K562 (cell line): ENCODE measurements around the gene IMMP2L. TPM values are rescaled to one million over a fixed set of nuclear protein-coding genes. Genes with fewer than 3 reads are reported as not detected.

Source experiments
- ATAC-seq: fragments of 200-7000 bp; cut with Tn5 transposase; 3 replicates; pipeline ENCODE4 v1.9.1; 2020; ENCODE audit warnings: moderate library complexity
- BruUV-seq: library from RNA; stranded (reverse); fragments of 400-500 nt; replicated peaks from 2 replicates; lab custom pipeline; 2021; lab: Mats Ljungman, UMichigan
- CTCF ChIA-PET: fragments of 300-600 bp; formaldehyde crosslinking; extraction: SDS; loops from one replicate; lab custom pipeline; 2021; ENCODE audit warnings: low intra/inter-chr PET ratio; lab: Yijun Ruan, JAX
- POLR2A ChIA-PET: fragments of 300-600, 350-650 bp; sonication (Branson Sonifier 250); formaldehyde crosslinking; extraction: SDS; loops from one replicate; lab custom pipeline; 2021; ENCODE audit warnings: antibody characterized with exemption, inconsistent platforms; lab: Yijun Ruan, JAX
- DNase-seq, 4 experiments: peaks; one replicate each; pipeline versions ENCODE4 v3.0.0 to v3.0.0-alpha.2; 2011 to 2018; ENCODE audit warnings: low spot score in 3 of 4, mixed read lengths in 3 of 4; ENCODE audit errors: extremely low read depth in 1 of 4
- FAIRE-seq: peaks from 2 replicates; lab custom pipeline; 2011; peaks lifted over from hg19 to GRCh38; lab: Jason Lieb, UNC
- H2AFZ ChIP-seq: 2 replicates; pipeline ENCODE4 v1.6.0; 2011; ENCODE audit warnings: low read depth, low read length, control low read depth, inconsistent platforms
- H3K27ac ChIP-seq: fragments of 200-600 bp; 3 replicates; pipeline ENCODE4 v1.8.0; 2011; ENCODE audit warnings: low read depth, mild to moderate bottlenecking, control low read depth, inconsistent platforms, low read length, moderate library complexity, mixed read lengths; ENCODE audit errors: extremely low read depth
- H3K27me3 ChIP-seq, 2 experiments: fragments of 300-600 bp in 1 of 2; 2 replicates in 1 of 2; 3 replicates in 1 of 2; pipeline versions ENCODE4 v1.6.0 to v1.8.0; 2011; ENCODE audit warnings: inconsistent platforms in 2 of 2, low read length in 2 of 2, mild to moderate bottlenecking in 1 of 2, mixed read lengths in 1 of 2, moderate library complexity in 1 of 2; ENCODE audit not compliant: control insufficient read depth in 2 of 2, insufficient read depth in 2 of 2
- H3K36me3 ChIP-seq: fragments of 300-600 bp; 3 replicates; pipeline ENCODE4 v1.8.0; 2011; ENCODE audit warnings: mild to moderate bottlenecking, low read length, inconsistent platforms; ENCODE audit not compliant: control insufficient read depth, insufficient read depth
- H3K4me1 ChIP-seq, 2 experiments: fragments of 200-600 bp in 1 of 2; replicated peaks in 1 of 2; 2 replicates in 1 of 2; 3 replicates in 1 of 2; pipeline versions ENCODE4 v1.5.1 to v1.8.0; 2011; ENCODE audit warnings: inconsistent platforms in 2 of 2, low read length in 2 of 2, mild to moderate bottlenecking in 1 of 2, mixed read lengths in 1 of 2, moderate library complexity in 1 of 2; ENCODE audit not compliant: control insufficient read depth in 2 of 2, insufficient read depth in 2 of 2
- H3K4me2 ChIP-seq: 2 replicates; pipeline ENCODE4 v1.6.1; 2011; ENCODE audit warnings: low read length, control low read depth, inconsistent platforms, mixed read lengths; ENCODE audit not compliant: insufficient read depth
- H3K4me3 ChIP-seq: fragments of 200-600 bp; sonication (generic), shearing (Covaris generic); 2 replicates; pipeline ENCODE4 v1.5.1; 2016; ENCODE audit warnings: control low read depth, inconsistent platforms
- H3K79me2 ChIP-seq: fragments of 200-600 bp; 3 replicates; pipeline ENCODE4 v1.8.0; 2011; ENCODE audit warnings: low read length, inconsistent platforms; ENCODE audit not compliant: control insufficient read depth, insufficient read depth
- H3K9ac ChIP-seq, 2 experiments: 2 replicates each; pipeline versions ENCODE4 v1.6.0 to v1.6.1; 2011; ENCODE audit warnings: low read depth in 2 of 2, low read length in 2 of 2, control low read depth in 1 of 2, inconsistent platforms in 1 of 2, mild to moderate bottlenecking in 1 of 2, mixed read lengths in 1 of 2; ENCODE audit not compliant: insufficient read depth in 1 of 2
- H3K9me1 ChIP-seq: one replicate; pipeline ENCODE4 v1.6.0; 2011; ENCODE audit warnings: inconsistent platforms, mild to moderate bottlenecking, low read length, moderate library complexity; ENCODE audit not compliant: control insufficient read depth, insufficient read depth
- H3K9me3 ChIP-seq: replicated peaks from 2 replicates; pipeline ENCODE4 v1.5.1; 2011; ENCODE audit warnings: low read depth, low read length, inconsistent platforms; ENCODE audit not compliant: control insufficient read depth, insufficient read depth
- H4K20me1 ChIP-seq: replicated peaks from 2 replicates; pipeline ENCODE4 v1.6.1; 2011; ENCODE audit warnings: low read length, inconsistent platforms, mixed read lengths; ENCODE audit not compliant: control insufficient read depth, insufficient read depth
- KLF16 ChIP-seq: IDR thresholded peaks from 2 replicates; pipeline ENCODE4 v1.6.1; 2016; ENCODE audit warnings: antibody characterized with exemption
- SRSF1 ChIP-seq: fragments of 200-400 bp; formaldehyde crosslinking; IDR thresholded peaks from 2 replicates; pipeline ENCODE4 v1.6.1; 2017; ENCODE audit warnings: mild to moderate bottlenecking, low read depth, low read length, moderate library complexity
- WGBS: fragments of 100-300 bp; shearing (Covaris generic); methylation state at CpG from one replicate; pipeline ENCODE4 v1.1.6; 2016; ENCODE audit warnings: low coverage, mixed read lengths; ENCODE audit not compliant: insufficient coverage; ENCODE audit errors: missing lambda C conversion rate; 5-methylcytosine and 5-hydroxymethylcytosine counted together
- in situ Hi-C: fragments of 300-500 bp; cut with MboI; formaldehyde crosslinking; loops from 4 replicates; pipeline ENCODE4 v1.15.0; 2018; ENCODE audit warnings: inconsistent platforms, mixed read lengths
- intact Hi-C: fragments of 100-400 bp; cut with micrococcal nuclease; formaldehyde crosslinking; loops from 2 replicates; pipeline ENCODE4 v1.14.2; 2022
- polyA plus RNA-seq, 8 experiments: library from polyadenylated mRNA; depleted of rRNA in 4 of 8; stranded (reverse) in 5 of 8; unstranded in 3 of 8; fragments of >200 nt; fragmentation: Nextera tagmentation in 2 of 8; fragmentation: Illumina TruSeq in 1 of 8; extraction: Ambion mirVana in 2 of 8; extraction: Trizol in 1 of 8; gene quantifications; 2 replicates each; pipeline versions ENCODE4 v1.2.1 to v1.2.3, GENCODE V29; 2011 to 2014; ENCODE audit warnings: inconsistent platforms in 1 of 8, missing spikeins in 1 of 8
- total RNA-seq, 7 experiments: library from RNA; depleted of rRNA in 6 of 7; stranded (reverse); fragments of >200 nt in 6 of 7; fragmentation: Illumina TruSeq in 2 of 7; extraction: Trizol in 2 of 7; gene quantifications; 2 replicates each; pipeline versions ENCODE4 v1.2.1 to v1.2.3, GENCODE V29; 2011 to 2021; ENCODE audit warnings: low replicate concordance in 1 of 7
- TF ChIP-seq, protein P1 (sequence below): fragments of 150-350 bp; conservative IDR thresholded peaks from 2 replicates; pipeline ENCODE4 v1.6.1; 2014; ENCODE audit warnings: low read length

IMMP2L gene
- total and polyA plus RNA-seq, 9 of the 15 experiments (the other 6 are each of a cell fraction or from before 2014, with no cell fraction given) = 29.7 to 116 (median 53.0) TPM

GRCh38 chr7:111098926-111099250 is 463.4 kb downstream of the IMMP2L start:
- FAIRE-seq = no peak
- POLR2A ChIA-PET = interaction anchor here (0.6 kb wide), 1 partner anchor 412 kb away, joined by 3 read pairs; no protein-coding TSS in a partner anchor
- no peak overlapping the region for H3K4me3 ChIP-seq
- no peaks in the 10 kb centered on the region for H3K79me2 ChIP-seq
- ATAC-seq = no peak
- 10% methylated on average over 1 of the region's 1 CpG for WGBS
- no TSS peak for BruUV-seq
- no peak overlapping the region for H3K27ac ChIP-seq
- intact Hi-C loops = no loop called here
- no peaks in the 10 kb centered on the region for H3K9me3 ChIP-seq
- no peak overlapping the region for H2AFZ ChIP-seq
- DNase-seq = no peak
- H3K9me1 ChIP-seq = no peaks in the 10 kb centered on the region
- CTCF ChIA-PET = interaction anchor here (0.7 kb wide), 1 partner anchor 577 kb away, joined by 4 read pairs; no protein-coding TSS in a partner anchor
- TF ChIP-seq, protein P1, sequence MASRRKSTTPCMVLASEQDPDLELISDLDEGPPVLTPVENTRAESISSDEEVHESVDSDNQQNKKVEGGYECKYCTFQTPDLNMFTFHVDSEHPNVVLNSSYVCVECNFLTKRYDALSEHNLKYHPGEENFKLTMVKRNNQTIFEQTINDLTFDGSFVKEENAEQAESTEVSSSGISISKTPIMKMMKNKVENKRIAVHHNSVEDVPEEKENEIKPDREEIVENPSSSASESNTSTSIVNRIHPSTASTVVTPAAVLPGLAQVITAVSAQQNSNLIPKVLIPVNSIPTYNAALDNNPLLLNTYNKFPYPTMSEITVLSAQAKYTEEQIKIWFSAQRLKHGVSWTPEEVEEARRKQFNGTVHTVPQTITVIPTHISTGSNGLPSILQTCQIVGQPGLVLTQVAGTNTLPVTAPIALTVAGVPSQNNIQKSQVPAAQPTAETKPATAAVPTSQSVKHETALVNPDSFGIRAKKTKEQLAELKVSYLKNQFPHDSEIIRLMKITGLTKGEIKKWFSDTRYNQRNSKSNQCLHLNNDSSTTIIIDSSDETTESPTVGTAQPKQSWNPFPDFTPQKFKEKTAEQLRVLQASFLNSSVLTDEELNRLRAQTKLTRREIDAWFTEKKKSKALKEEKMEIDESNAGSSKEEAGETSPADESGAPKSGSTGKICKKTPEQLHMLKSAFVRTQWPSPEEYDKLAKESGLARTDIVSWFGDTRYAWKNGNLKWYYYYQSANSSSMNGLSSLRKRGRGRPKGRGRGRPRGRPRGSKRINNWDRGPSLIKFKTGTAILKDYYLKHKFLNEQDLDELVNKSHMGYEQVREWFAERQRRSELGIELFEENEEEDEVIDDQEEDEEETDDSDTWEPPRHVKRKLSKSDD = 0 out of 2 replicates have a peak, but pooled peaks have one; percentile 1
- 0 out of 2 replicates have a peak, but pooled peaks have one; percentile 3 for TF ChIP-seq KLF16
- no peak for TF ChIP-seq SRSF1
- no peak overlapping the region for H3K9ac ChIP-seq
- H3K4me2 ChIP-seq = no peak overlapping the region
- H3K4me1 ChIP-seq = no peaks in the 10 kb centered on the region
- no peaks in the 10 kb centered on the region for H3K36me3 ChIP-seq
- in situ Hi-C loops = loop anchor here (10.0 kb wide), 1 partner anchor 636 kb away; no protein-coding TSS in a partner anchor
- H4K20me1 ChIP-seq = no peaks in the 10 kb centered on the region
- no peaks in the 10 kb centered on the region for H3K27me3 ChIP-seq
